Measurements from ENCODE around the gene PRDM7. TPM values are rescaled to one million over a fixed set of nuclear protein-coding genes. Genes with fewer than 3 reads are reported as not detected.
A peak's percentile ranks its signal among the peaks of the same experiment; 100 is the strongest.

PRDM7 gene
- total RNA-seq, 1 experiment from 2014 or later: not detected

GRCh38 chr16:90018652-90019542 is 58.2 kb downstream of the PRDM7 start, which contains the start of gene DBNDD1:
Gene DBNDD1 (minus strand): TSS chr16:90019456. CDS start chr16:90019341, 115 bp downstream.
- ATAC-seq: peak; percentile 10

More at GRCh38 chr16:90018652-90019542, 58.2 kb downstream of the PRDM7 start, which contains the start of gene DBNDD1:
- POLR2A ChIA-PET: interaction anchor here (0.8 to 2.6 kb wide), 4 partner anchors 13 to 93 kb away, joined by 3 to 8 read pairs (median 4); no protein-coding TSS in a partner anchor
- peak within 1 kb of the TSS; percentile 97 for H3K27ac Mint-ChIP-seq
- H3K4me1 Mint-ChIP-seq: peaks cover 34% of the 10 kb centered on the region
- TF ChIP-seq, protein P1, sequence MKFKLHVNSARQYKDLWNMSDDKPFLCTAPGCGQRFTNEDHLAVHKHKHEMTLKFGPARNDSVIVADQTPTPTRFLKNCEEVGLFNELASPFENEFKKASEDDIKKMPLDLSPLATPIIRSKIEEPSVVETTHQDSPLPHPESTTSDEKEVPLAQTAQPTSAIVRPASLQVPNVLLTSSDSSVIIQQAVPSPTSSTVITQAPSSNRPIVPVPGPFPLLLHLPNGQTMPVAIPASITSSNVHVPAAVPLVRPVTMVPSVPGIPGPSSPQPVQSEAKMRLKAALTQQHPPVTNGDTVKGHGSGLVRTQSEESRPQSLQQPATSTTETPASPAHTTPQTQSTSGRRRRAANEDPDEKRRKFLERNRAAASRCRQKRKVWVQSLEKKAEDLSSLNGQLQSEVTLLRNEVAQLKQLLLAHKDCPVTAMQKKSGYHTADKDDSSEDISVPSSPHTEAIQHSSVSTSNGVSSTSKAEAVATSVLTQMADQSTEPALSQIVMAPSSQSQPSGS (CRISPR knock-in tag; IDR thresholded peaks at IDR 0.05; ENCODE audit: borderline replicate concordance, low read depth): no peak
- TF ChIP-seq JUN (CRISPR knock-in tag; IDR thresholded peaks at IDR 0.05) (0 out of 2 replicates have a peak, but pooled peaks have one; percentile 20), ARID4B (CRISPR knock-in tag; IDR thresholded peaks at IDR 0.05; ENCODE audit: borderline replicate concordance) (no peak), ZBTB21 (CRISPR knock-in tag; IDR thresholded peaks at IDR 0.05; ENCODE audit: borderline replicate concordance) (no peak), FOXP1 (CRISPR knock-in tag; IDR thresholded peaks at IDR 0.05; ENCODE audit: borderline replicate concordance) (0 out of 2 replicates have a peak, but pooled peaks have one; percentile 5), MAX (CRISPR knock-in tag; IDR thresholded peaks at IDR 0.05) (peak; percentile 53; the same call in 1 of the 2 replicates), NFATC4 (CRISPR knock-in tag; IDR thresholded peaks at IDR 0.05) (no peak), USF1 (CRISPR knock-in tag; IDR thresholded peaks at IDR 0.05) (0 out of 2 replicates have a peak, but pooled peaks have one; percentile 12)
- TF ChIP-seq, protein P2, sequence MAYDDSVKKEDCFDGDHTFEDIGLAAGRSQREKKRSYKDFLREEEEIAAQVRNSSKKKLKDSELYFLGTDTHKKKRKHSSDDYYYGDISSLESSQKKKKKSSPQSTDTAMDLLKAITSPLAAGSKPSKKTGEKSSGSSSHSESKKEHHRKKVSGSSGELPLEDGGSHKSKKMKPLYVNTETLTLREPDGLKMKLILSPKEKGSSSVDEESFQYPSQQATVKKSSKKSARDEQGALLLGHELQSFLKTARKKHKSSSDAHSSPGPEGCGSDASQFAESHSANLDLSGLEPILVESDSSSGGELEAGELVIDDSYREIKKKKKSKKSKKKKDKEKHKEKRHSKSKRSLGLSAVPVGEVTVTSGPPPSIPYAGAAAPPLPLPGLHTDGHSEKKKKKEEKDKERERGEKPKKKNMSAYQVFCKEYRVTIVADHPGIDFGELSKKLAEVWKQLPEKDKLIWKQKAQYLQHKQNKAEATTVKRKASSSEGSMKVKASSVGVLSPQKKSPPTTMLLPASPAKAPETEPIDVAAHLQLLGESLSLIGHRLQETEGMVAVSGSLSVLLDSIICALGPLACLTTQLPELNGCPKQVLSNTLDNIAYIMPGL (CRISPR knock-in tag; IDR thresholded peaks at IDR 0.05): peak; percentile 54; the same call in 1 of the 2 replicates
- no peaks in the 10 kb centered on the region for H3K27me3 Mint-ChIP-seq (ENCODE audit: low read depth)
- no peaks in the 10 kb centered on the region for H3K9me3 Mint-ChIP-seq
- H3K36me3 Mint-ChIP-seq: peaks cover 11% of the 10 kb centered on the region; the same call in 1 of the 2 replicates
- CTCF ChIA-PET: interaction anchor here (0.6 to 3.4 kb wide), 18 partner anchors 9 to 109 kb away, joined by 3 to 24 read pairs (median 5); partner anchors contain the start of genes DEF8 and TUBB3
- peak within 1 kb of the TSS; percentile 82 for H3K4me3 Mint-ChIP-seq
- peak; percentile 44 for DNase-seq (ENCODE audit: low spot score)

Measured in WTC11 (cell line).